GM23338 (cell line): ENCODE results near the gene USP38. TPM values are rescaled to one million over a fixed set of nuclear protein-coding genes. Genes with fewer than 3 reads are reported as not detected.

Source experiments
- ATAC-seq: fragments of 200-7000 bp; cut with Tn5 transposase; 3 replicates; pipeline ENCODE4 v1.9.1; 2020
- DNase-seq: peaks from one replicate; pipeline ENCODE4 v3.0.0-alpha.2; 2015; ENCODE audit warnings: low spot score
- H2AFZ ChIP-seq: fragments of 200-600 bp; sonication (generic); 2 replicates; pipeline ENCODE4 v1.8.0; 2016; ENCODE audit warnings: antibody characterized with exemption, mild to moderate bottlenecking, moderate library complexity
- H3F3A ChIP-seq: fragments of 200-600 bp; sonication (generic); replicated peaks from 2 replicates; pipeline ENCODE4 v1.8.0; 2017; ENCODE audit warnings: antibody characterized with exemption, mixed run types, low read depth
- H3K27ac ChIP-seq: fragments of 200-600 bp; sonication (generic); 2 replicates; pipeline ENCODE4 v1.6.1; 2016; ENCODE audit warnings: low read depth
- H3K27me3 ChIP-seq: fragments of 200-600 bp; sonication (generic); 2 replicates; pipeline ENCODE4 v1.8.0; 2016; ENCODE audit warnings: mild to moderate bottlenecking, mixed run types, moderate library complexity; ENCODE audit not compliant: insufficient read depth
- H3K36me3 ChIP-seq: fragments of 200-600 bp; sonication (generic); 2 replicates; pipeline ENCODE4 v1.8.0; 2016; ENCODE audit warnings: mild to moderate bottlenecking; ENCODE audit not compliant: insufficient read depth
- H3K4me1 ChIP-seq: fragments of 200-600 bp; sonication (generic); 2 replicates; pipeline ENCODE4 v1.8.0; 2016; ENCODE audit warnings: mild to moderate bottlenecking, moderate library complexity; ENCODE audit not compliant: insufficient read depth
- H3K4me2 ChIP-seq: fragments of 200-600 bp; sonication (generic); 2 replicates; pipeline ENCODE4 v1.7.1; 2017; ENCODE audit warnings: mixed run types
- H3K4me3 ChIP-seq: fragments of 200-600 bp; sonication (generic); 2 replicates; pipeline ENCODE4 v1.6.1; 2016; ENCODE audit warnings: mixed run types
- H3K79me2 ChIP-seq: fragments of 200-600 bp; sonication (generic); replicated peaks from 2 replicates; pipeline ENCODE4 v1.8.0; 2017; ENCODE audit warnings: mild to moderate bottlenecking; ENCODE audit not compliant: insufficient read depth
- H3K9me2 ChIP-seq: fragments of 200-600 bp; sonication (generic); 2 replicates; pipeline ENCODE4 v1.8.0; 2017; ENCODE audit not compliant: insufficient read depth
- H4K20me1 ChIP-seq: fragments of 200-600 bp; sonication (generic); replicated peaks from 2 replicates; pipeline ENCODE4 v1.8.0; 2017; ENCODE audit warnings: mild to moderate bottlenecking; ENCODE audit not compliant: insufficient read depth
- H3K27ac Mint-ChIP-seq: 2 replicates; pipeline ENCODE4 v1.8.0; 2020; ENCODE audit warnings: inconsistent platforms, mild to moderate bottlenecking, moderate library complexity, mixed read lengths
- H3K27me3 Mint-ChIP-seq: 3 replicates; pipeline ENCODE4 v1.8.0; 2022; ENCODE audit warnings: low read depth, mild to moderate bottlenecking, moderate library complexity, mixed read lengths, inconsistent platforms; ENCODE audit not compliant: insufficient read depth, poor library complexity
- H3K36me3 Mint-ChIP-seq: 3 replicates; pipeline ENCODE4 v1.8.0; 2021; ENCODE audit warnings: low read depth, mild to moderate bottlenecking, inconsistent platforms, moderate library complexity, mixed read lengths
- H3K4me1 Mint-ChIP-seq: 3 replicates; pipeline ENCODE4 v1.8.0; 2020; ENCODE audit warnings: mild to moderate bottlenecking, inconsistent platforms, mixed read lengths
- H3K4me3 Mint-ChIP-seq: 3 replicates; pipeline ENCODE4 v1.8.0; 2021; ENCODE audit warnings: moderate library complexity, mild to moderate bottlenecking, inconsistent platforms, mixed read lengths
- H3K9me3 Mint-ChIP-seq: 3 replicates; pipeline ENCODE4 v1.8.0; 2020; ENCODE audit warnings: moderate library complexity, mild to moderate bottlenecking, inconsistent platforms, mixed read lengths
- EZH2 ChIP-seq: fragments of 200-600 bp; sonication (generic); IDR thresholded peaks from one replicate; pipeline ENCODE4 v1.8.0; 2017; ENCODE audit warnings: antibody characterized with exemption, mild to moderate bottlenecking, low read depth; ENCODE audit not compliant: unreplicated experiment
- EZH2phosphoT487 ChIP-seq: fragments of 200-600 bp; sonication (generic); IDR thresholded peaks from one replicate; pipeline ENCODE4 v1.8.1; 2018; ENCODE audit warnings: antibody characterized with exemption; ENCODE audit not compliant: unreplicated experiment
- ZNF114 ChIP-seq: fragments of 250-450 bp; sonication (Bioruptor Pico); IDR thresholded peaks from 2 replicates; pipeline ENCODE4 v1.5.0; 2020; ENCODE audit warnings: mild to moderate bottlenecking, moderate library complexity
- polyA plus RNA-seq: library from polyadenylated mRNA; unstranded; fragments of >200 nt; fragmentation: Nextera tagmentation; extraction: Ambion mirVana; gene quantifications from 2 replicates; pipeline ENCODE4 v1.2.1, GENCODE V29; 2016
- total RNA-seq: library from RNA; depleted of rRNA; stranded (reverse); fragments of >200 nt; shearing (Covaris generic); gene quantifications from 2 replicates; pipeline ENCODE4 v1.2.3, GENCODE V29; 2014
- TF ChIP-seq, protein P1 (sequence below): fragments of 250-450 bp; sonication (Bioruptor Pico); IDR thresholded peaks from 2 replicates; pipeline ENCODE4 v1.5.0; 2020; ENCODE audit warnings: mild to moderate bottlenecking, moderate library complexity

USP38 gene
- total and polyA plus RNA-seq, 2 experiments from 2014 or later: 3.7 to 16.5 TPM

DNA sequence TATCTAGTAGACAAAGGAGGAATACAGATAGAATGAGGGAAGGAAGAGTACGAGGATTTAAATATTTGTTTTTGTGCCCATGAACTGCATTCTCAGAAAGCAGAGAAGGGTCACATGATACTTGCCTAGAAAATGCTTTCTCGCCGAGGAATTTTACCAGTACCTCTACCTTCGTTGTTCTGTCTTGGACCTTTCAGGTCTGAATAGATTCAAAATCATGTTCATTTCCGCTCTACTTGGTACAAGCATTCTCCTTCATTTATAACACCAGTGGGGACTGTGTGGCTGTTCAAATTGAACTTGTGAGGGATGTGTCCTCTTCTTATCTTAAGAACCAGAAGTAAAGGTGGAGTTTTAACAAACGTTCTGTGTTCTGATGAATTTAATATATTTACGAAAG lies 1.9 kb downstream of the USP38 start (continued):
- TF ChIP-seq, protein P1, sequence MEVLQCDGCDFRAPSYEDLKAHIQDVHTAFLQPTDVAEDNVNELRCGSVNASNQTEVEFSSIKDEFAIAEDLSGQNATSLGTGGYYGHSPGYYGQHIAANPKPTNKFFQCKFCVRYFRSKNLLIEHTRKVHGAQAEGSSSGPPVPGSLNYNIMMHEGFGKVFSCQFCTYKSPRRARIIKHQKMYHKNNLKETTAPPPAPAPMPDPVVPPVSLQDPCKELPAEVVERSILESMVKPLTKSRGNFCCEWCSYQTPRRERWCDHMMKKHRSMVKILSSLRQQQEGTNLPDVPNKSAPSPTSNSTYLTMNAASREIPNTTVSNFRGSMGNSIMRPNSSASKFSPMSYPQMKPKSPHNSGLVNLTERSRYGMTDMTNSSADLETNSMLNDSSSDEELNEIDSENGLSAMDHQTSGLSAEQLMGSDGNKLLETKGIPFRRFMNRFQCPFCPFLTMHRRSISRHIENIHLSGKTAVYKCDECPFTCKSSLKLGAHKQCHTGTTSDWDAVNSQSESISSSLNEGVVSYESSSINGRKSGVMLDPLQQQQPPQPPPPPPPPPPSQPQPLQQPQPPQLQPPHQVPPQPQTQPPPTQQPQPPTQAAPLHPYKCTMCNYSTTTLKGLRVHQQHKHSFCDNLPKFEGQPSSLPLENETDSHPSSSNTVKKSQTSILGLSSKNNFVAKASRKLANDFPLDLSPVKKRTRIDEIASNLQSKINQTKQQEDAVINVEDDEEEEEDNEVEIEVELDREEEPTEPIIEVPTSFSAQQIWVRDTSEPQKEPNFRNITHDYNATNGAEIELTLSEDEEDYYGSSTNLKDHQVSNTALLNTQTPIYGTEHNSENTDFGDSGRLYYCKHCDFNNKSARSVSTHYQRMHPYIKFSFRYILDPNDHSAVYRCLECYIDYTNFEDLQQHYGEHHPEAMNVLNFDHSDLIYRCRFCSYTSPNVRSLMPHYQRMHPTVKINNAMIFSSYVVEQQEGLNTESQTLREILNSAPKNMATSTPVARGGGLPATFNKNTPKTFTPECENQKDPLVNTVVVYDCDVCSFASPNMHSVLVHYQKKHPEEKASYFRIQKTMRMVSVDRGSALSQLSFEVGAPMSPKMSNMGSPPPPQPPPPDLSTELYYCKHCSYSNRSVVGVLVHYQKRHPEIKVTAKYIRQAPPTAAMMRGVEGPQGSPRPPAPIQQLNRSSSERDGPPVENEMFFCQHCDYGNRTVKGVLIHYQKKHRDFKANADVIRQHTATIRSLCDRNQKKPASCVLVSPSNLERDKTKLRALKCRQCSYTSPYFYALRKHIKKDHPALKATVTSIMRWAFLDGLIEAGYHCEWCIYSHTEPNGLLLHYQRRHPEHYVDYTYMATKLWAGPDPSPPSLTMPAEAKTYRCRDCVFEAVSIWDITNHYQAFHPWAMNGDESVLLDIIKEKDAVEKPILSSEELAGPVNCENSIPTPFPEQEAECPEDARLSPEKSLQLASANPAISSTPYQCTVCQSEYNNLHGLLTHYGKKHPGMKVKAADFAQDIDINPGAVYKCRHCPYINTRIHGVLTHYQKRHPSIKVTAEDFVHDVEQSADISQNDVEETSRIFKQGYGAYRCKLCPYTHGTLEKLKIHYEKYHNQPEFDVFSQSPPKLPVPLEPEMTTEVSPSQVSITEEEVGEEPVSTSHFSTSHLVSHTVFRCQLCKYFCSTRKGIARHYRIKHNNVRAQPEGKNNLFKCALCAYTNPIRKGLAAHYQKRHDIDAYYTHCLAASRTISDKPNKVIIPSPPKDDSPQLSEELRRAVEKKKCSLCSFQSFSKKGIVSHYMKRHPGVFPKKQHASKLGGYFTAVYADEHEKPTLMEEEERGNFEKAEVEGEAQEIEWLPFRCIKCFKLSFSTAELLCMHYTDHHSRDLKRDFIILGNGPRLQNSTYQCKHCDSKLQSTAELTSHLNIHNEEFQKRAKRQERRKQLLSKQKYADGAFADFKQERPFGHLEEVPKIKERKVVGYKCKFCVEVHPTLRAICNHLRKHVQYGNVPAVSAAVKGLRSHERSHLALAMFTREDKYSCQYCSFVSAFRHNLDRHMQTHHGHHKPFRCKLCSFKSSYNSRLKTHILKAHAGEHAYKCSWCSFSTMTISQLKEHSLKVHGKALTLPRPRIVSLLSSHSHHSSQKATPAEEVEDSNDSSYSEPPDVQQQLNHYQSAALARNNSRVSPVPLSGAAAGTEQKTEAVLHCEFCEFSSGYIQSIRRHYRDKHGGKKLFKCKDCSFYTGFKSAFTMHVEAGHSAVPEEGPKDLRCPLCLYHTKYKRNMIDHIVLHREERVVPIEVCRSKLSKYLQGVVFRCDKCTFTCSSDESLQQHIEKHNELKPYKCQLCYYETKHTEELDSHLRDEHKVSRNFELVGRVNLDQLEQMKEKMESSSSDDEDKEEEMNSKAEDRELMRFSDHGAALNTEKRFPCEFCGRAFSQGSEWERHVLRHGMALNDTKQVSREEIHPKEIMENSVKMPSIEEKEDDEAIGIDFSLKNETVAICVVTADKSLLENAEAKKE (CRISPR knock-in tag): no peak

DNA sequence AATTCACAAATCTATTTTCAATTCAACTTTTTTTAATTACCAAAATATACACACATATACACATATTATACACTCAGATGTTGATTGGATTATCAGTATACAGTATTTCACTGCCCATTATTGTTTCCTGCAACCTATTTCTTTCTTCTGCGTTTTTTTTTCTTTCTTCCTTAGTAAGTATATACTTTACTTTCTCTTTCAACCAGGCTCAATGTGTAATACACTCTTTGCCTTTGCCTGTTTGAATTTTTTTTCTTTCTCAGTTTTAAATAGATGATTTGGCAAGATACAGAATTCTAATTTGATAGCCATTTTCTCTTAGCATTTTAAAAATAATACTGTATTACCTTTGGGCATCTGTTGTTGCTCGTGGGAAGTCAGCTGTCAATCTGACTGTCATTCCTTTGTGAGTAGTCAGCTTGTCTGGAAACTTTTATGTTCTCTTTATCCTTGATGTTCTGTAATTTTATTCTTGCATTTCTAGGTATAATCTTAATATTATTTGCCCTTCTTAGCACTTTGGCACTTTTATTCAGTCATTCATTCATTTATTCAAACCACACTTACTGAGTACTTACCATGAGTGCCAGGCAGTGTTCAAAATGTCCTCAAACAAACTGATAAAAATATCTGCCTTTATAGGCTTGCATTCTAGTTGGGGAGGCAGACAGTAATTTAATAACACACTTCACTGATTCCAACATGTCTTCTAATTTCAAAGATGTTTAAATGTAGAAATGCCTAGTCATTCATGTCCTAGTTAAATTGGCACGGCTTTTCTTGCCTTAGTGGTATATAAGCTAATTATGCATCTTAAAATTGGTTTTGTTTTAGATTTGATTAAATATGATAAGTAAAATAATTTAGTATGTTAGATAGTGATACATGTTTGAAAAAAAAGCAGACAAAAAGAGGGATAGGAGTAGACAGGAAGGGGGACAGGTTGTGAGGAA lies 3.7 kb downstream of the USP38 start:
- H3K4me1 Mint-ChIP-seq: peaks cover 25% of the 10 kb centered on the region
- peaks cover 13% of the 10 kb centered on the region for H3K4me1 ChIP-seq

More for the DNA sequence above, 3.7 kb downstream of the USP38 start:
- Histone ChIP-seq H3K79me2 (peaks cover 70% of the 10 kb centered on the region), H3K27ac (no peak overlapping the region), H4K20me1 (peaks cover 15% of the 10 kb centered on the region), H3F3A (no peaks in the 10 kb centered on the region; the same call in 1 of the 2 replicates), H2AFZ (no peak overlapping the region), H3K9me2 (no peaks in the 10 kb centered on the region), H3K4me2 (peak overlapping the region; percentile 83), H3K36me3 (no peaks in the 10 kb centered on the region; the same call in 1 of the 2 replicates), H3K27me3 (no peaks in the 10 kb centered on the region), H3K4me3 (peak overlapping the region; percentile 89)
- ATAC-seq (no peak), DNase-seq (no peak)
- Mint-ChIP-seq H3K27ac (0 out of 2 replicates have a peak overlapping the region, but pooled peaks have one; percentile 26), H3K4me3 (peak overlapping the region; percentile 99), H3K27me3 (no peaks in the 10 kb centered on the region), H3K36me3 (peaks cover 34% of the 10 kb centered on the region), H3K9me3 (no peaks in the 10 kb centered on the region)
- no peak for TF ChIP-seq ZNF114
- TF ChIP-seq EZH2: no peak
- TF ChIP-seq EZH2phosphoT487: no peak
- TF ChIP-seq, protein P1 (CRISPR knock-in tag): no peak
